Measurements from ENCODE around the gene SNX9. TPM values are rescaled to one million over a fixed set of nuclear protein-coding genes. Genes with fewer than 3 reads are reported as not detected.
"Not testable (repeated sequence)": the region's sequence is repeated elsewhere in the genome, so short reads cannot be mapped to it uniquely, and the experiment has no call there.

SNX9 gene
- total RNA-seq, 1 experiment from 2014 or later = 16.6 TPM

GRCh38 chr6:157795841-157796240 lies 27.2 kb upstream of the SNX9 start:
- Mint-ChIP-seq H3K4me3 (ENCODE audit: low read depth, unreplicated experiment) (no peak overlapping the region), H3K27ac (ENCODE audit: unreplicated experiment) (no peak overlapping the region), H3K36me3 (ENCODE audit: insufficient read depth, unreplicated experiment) (no peaks in the 10 kb centered on the region), H3K4me1 (ENCODE audit: low read depth, unreplicated experiment) (no peaks in the 10 kb centered on the region), H3K9me3 (ENCODE audit: low read depth, unreplicated experiment) (no peaks in the 10 kb centered on the region), H3K27me3 (ENCODE audit: unreplicated experiment) (no peaks in the 10 kb centered on the region)
- CTCF ChIA-PET = no interaction called here
- intact Hi-C loops (cut with micrococcal nuclease; ENCODE audit: unreplicated experiment) = no loop called here
- no peak for DNase-seq
- no peak for TF ChIP-seq CTCF (IDR thresholded peaks at IDR 0.05; ENCODE audit: unreplicated experiment)
- no TSS peak for BruUV-seq (replicated peaks)

- intact Hi-C loops (cut with micrococcal nuclease; ENCODE audit: unreplicated experiment) = no loop called here
- Mint-ChIP-seq H3K9me3 (ENCODE audit: low read depth, unreplicated experiment) (no peaks in the 10 kb centered on the region), H3K27me3 (ENCODE audit: unreplicated experiment) (no peaks in the 10 kb centered on the region), H3K4me1 (ENCODE audit: low read depth, unreplicated experiment) (no peaks in the 10 kb centered on the region), H3K27ac (ENCODE audit: unreplicated experiment) (no peak overlapping the region), H3K4me3 (ENCODE audit: low read depth, unreplicated experiment) (no peak overlapping the region), H3K36me3 (ENCODE audit: insufficient read depth, unreplicated experiment) (no peaks in the 10 kb centered on the region)
- no peak for DNase-seq
- TF ChIP-seq CTCF (IDR thresholded peaks at IDR 0.05; ENCODE audit: unreplicated experiment) = no peak
- no TSS peak for BruUV-seq (replicated peaks)
- CTCF ChIA-PET = no interaction called here
Observed at GRCh38 chr6:157798851-157799250, 24.2 kb upstream of the SNX9 start.

- H3K27ac Mint-ChIP-seq (ENCODE audit: unreplicated experiment); H3K27me3 Mint-ChIP-seq (ENCODE audit: unreplicated experiment); H3K4me3 Mint-ChIP-seq (ENCODE audit: low read depth, unreplicated experiment); H3K36me3 Mint-ChIP-seq (ENCODE audit: insufficient read depth, unreplicated experiment); H3K4me1 Mint-ChIP-seq (ENCODE audit: low read depth, unreplicated experiment); BruUV-seq (replicated peaks); CTCF ChIA-PET; H3K9me3 Mint-ChIP-seq (ENCODE audit: low read depth, unreplicated experiment); DNase-seq; intact Hi-C loops (cut with micrococcal nuclease; ENCODE audit: unreplicated experiment): not testable (repeated sequence)
Observed at GRCh38 chr6:157799561-157799960, 23.5 kb upstream of the SNX9 start.

- no peak overlapping the region for H3K4me3 Mint-ChIP-seq (ENCODE audit: low read depth, unreplicated experiment)
- H3K36me3 Mint-ChIP-seq (ENCODE audit: insufficient read depth, unreplicated experiment) = no peaks in the 10 kb centered on the region
- CTCF ChIA-PET = no interaction called here
- no peak for DNase-seq
- no peaks in the 10 kb centered on the region for H3K4me1 Mint-ChIP-seq (ENCODE audit: low read depth, unreplicated experiment)
- no peak overlapping the region for H3K27ac Mint-ChIP-seq (ENCODE audit: unreplicated experiment)
- H3K27me3 Mint-ChIP-seq (ENCODE audit: unreplicated experiment) = no peaks in the 10 kb centered on the region
- BruUV-seq (replicated peaks) = no TSS peak
- no peak for TF ChIP-seq CTCF (IDR thresholded peaks at IDR 0.05; ENCODE audit: unreplicated experiment)
- no peaks in the 10 kb centered on the region for H3K9me3 Mint-ChIP-seq (ENCODE audit: low read depth, unreplicated experiment)
- intact Hi-C loops (cut with micrococcal nuclease; ENCODE audit: unreplicated experiment) = no loop called here
Observed at GRCh38 chr6:157800420-157801237, 22.4 kb upstream of the SNX9 start.
